Karpas-422 (cell line): Measurements from ENCODE around the gene ADGRE3. TPM values are rescaled to one million over a fixed set of nuclear protein-coding genes. Genes with fewer than 3 reads are reported as not detected.

Source experiments
- DNase-seq: peaks from one replicate; pipeline ENCODE4 v3.0.0-alpha.2; 2015
- H2AFZ ChIP-seq: fragments of 200-600 bp; sonication (generic); 2 replicates; pipeline ENCODE4 v1.6.1; 2014; ENCODE audit warnings: antibody characterized with exemption, low read length, mixed read lengths
- H3K27ac ChIP-seq: fragments of 200-600 bp; sonication (generic); 2 replicates; pipeline ENCODE4 v1.5.1; 2014; ENCODE audit warnings: mild to moderate bottlenecking, low read length, moderate library complexity
- H3K27me3 ChIP-seq: fragments of 200-600 bp; sonication (generic); 2 replicates; pipeline ENCODE4 v1.6.1; 2014; ENCODE audit warnings: low read length, mixed read lengths
- H3K36me3 ChIP-seq: fragments of 200-600 bp; sonication (generic); 2 replicates; pipeline ENCODE4 v1.6.1; 2014; ENCODE audit warnings: low read length, mixed read lengths; ENCODE audit not compliant: insufficient read depth
- H3K4me1 ChIP-seq: fragments of 200-600 bp; sonication (generic); 2 replicates; pipeline ENCODE4 v1.6.1; 2014; ENCODE audit warnings: mild to moderate bottlenecking, low read length, mixed read lengths
- H3K4me2 ChIP-seq: fragments of 200-600 bp; sonication (generic); 2 replicates; pipeline ENCODE4 v1.6.1; 2014; ENCODE audit warnings: low read length, low read depth, mild to moderate bottlenecking; ENCODE audit not compliant: poor library complexity, severe bottlenecking
- H3K4me3 ChIP-seq: fragments of 200-600 bp; sonication (generic); 2 replicates; pipeline ENCODE4 v1.5.1; 2014; ENCODE audit warnings: mild to moderate bottlenecking, antibody characterized with exemption, low read length, mixed read lengths
- H3K79me2 ChIP-seq: fragments of 200-600 bp; sonication (generic); 2 replicates; pipeline ENCODE4 v1.6.1; 2014; ENCODE audit warnings: mild to moderate bottlenecking, low read length, mixed read lengths
- H3K9ac ChIP-seq: fragments of 200-600 bp; sonication (generic); 2 replicates; pipeline ENCODE4 v1.6.0; 2014; ENCODE audit warnings: low read length
- H3K9me2 ChIP-seq: fragments of 200-600 bp; sonication (generic), shearing (Covaris generic); replicated peaks from 2 replicates; pipeline ENCODE4 v1.6.0; 2014; ENCODE audit warnings: mild to moderate bottlenecking, low read length, moderate library complexity; ENCODE audit not compliant: insufficient read depth
- H3K9me3 ChIP-seq: fragments of 300-700, 200-600 bp; sonication (generic); 2 replicates; pipeline ENCODE4 v1.6.1; 2014; ENCODE audit warnings: low read length, mixed read lengths
- H4K20me1 ChIP-seq: fragments of 200-600 bp; sonication (generic); 2 replicates; pipeline ENCODE4 v1.6.1; 2014; ENCODE audit warnings: mild to moderate bottlenecking, antibody characterized with exemption, low read length, low read depth; ENCODE audit not compliant: insufficient read depth
- total RNA-seq: library from RNA; depleted of rRNA; stranded (reverse); fragments of >200 nt; shearing (Covaris generic); gene quantifications from 2 replicates; pipeline ENCODE4 v1.2.3, GENCODE V29; 2014; ENCODE audit warnings: low replicate concordance; rRNA removed

The ADGRE3 gene, protein sequence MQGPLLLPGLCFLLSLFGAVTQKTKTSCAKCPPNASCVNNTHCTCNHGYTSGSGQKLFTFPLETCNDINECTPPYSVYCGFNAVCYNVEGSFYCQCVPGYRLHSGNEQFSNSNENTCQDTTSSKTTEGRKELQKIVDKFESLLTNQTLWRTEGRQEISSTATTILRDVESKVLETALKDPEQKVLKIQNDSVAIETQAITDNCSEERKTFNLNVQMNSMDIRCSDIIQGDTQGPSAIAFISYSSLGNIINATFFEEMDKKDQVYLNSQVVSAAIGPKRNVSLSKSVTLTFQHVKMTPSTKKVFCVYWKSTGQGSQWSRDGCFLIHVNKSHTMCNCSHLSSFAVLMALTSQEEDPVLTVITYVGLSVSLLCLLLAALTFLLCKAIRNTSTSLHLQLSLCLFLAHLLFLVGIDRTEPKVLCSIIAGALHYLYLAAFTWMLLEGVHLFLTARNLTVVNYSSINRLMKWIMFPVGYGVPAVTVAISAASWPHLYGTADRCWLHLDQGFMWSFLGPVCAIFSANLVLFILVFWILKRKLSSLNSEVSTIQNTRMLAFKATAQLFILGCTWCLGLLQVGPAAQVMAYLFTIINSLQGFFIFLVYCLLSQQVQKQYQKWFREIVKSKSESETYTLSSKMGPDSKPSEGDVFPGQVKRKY
- total RNA-seq = 0.30 TPM in 1 of 2 replicates, not detected in the other

DNA sequence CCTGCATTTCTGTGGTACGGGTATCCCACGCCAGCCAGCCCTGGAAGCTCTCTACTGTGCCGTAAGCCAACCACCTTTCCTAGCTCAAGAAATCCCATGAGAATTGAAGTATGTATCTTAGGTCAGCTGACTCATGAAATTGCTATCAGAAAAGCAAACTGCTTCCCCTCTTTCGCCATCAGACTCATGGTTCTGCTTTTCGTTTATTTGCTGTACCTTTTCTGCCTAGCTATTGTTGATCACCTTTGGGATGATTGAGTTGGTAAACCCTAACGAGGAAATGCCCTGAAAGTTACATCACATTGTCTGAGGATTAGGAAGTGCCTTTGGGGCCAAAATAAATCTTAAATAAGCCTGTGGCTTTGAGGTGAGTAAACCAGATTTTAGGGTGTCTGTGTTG is at the start of gene ADGRE3:
Gene ADGRE3, minus strand, starts transcription at position 81 of the 400 bp plus-strand sequence. Its CDS starts 74 bp downstream, at position 7.
- H2AFZ ChIP-seq = no peak within 1 kb of the TSS
- no peaks in the 10 kb centered on the region for H4K20me1 ChIP-seq
- peak; percentile 46 for DNase-seq
- no peaks in the 10 kb centered on the region; the same call in 1 of the 2 replicates for H3K27me3 ChIP-seq
- H3K9me3 ChIP-seq = peaks cover 5% of the 10 kb centered on the region; the same call in 1 of the 2 replicates
- H3K4me1 ChIP-seq = no peaks in the 10 kb centered on the region
- no peak within 1 kb of the TSS for H3K9ac ChIP-seq
- no peaks in the 10 kb centered on the region for H3K79me2 ChIP-seq
- no peak within 1 kb of the TSS for H3K4me3 ChIP-seq
- H3K36me3 ChIP-seq = no peaks in the 10 kb centered on the region
- no peaks in the 10 kb centered on the region for H3K9me2 ChIP-seq
- no peak within 1 kb of the TSS for H3K27ac ChIP-seq
- no peak within 1 kb of the TSS for H3K4me2 ChIP-seq

GRCh38 chr19:14722127-14722526 is 47.5 kb upstream of the ADGRE3 start:
- H3K27me3 ChIP-seq = no peaks in the 10 kb centered on the region
- H3K4me3 ChIP-seq = no peak overlapping the region
- H2AFZ ChIP-seq = no peak overlapping the region
- H3K27ac ChIP-seq = no peak overlapping the region
- H3K4me1 ChIP-seq = no peaks in the 10 kb centered on the region
- no peak for DNase-seq
- no peaks in the 10 kb centered on the region for H3K9me2 ChIP-seq
- no peaks in the 10 kb centered on the region for H4K20me1 ChIP-seq
- H3K36me3 ChIP-seq = peaks cover 28% of the 10 kb centered on the region
- H3K9me3 ChIP-seq = peaks cover 37% of the 10 kb centered on the region
- H3K4me2 ChIP-seq = no peak overlapping the region
- no peaks in the 10 kb centered on the region for H3K79me2 ChIP-seq
- no peak overlapping the region for H3K9ac ChIP-seq

GRCh38 chr19:14719162-14719561 is 44.5 kb upstream of the ADGRE3 start:
- Histone ChIP-seq H3K27ac (no peak overlapping the region), H3K4me1 (no peaks in the 10 kb centered on the region), H4K20me1 (no peaks in the 10 kb centered on the region), H3K9me2 (no peaks in the 10 kb centered on the region), H3K79me2 (no peaks in the 10 kb centered on the region), H3K27me3 (no peaks in the 10 kb centered on the region), H3K4me3 (no peak overlapping the region), H2AFZ (no peak overlapping the region), H3K36me3 (peaks cover 51% of the 10 kb centered on the region), H3K9me3 (peaks cover 42% of the 10 kb centered on the region), H3K9ac (no peak overlapping the region), H3K4me2 (no peak overlapping the region)
- no peak for DNase-seq

GRCh38 chr19:14718522-14719116 is 44.0 kb upstream of the ADGRE3 start:
- Histone ChIP-seq H3K79me2 (no peaks in the 10 kb centered on the region), H2AFZ (no peak overlapping the region), H3K4me3 (no peak overlapping the region), H3K9me2 (no peaks in the 10 kb centered on the region), H3K9me3 (peaks cover 42% of the 10 kb centered on the region), H3K36me3 (peaks cover 51% of the 10 kb centered on the region), H4K20me1 (no peaks in the 10 kb centered on the region), H3K27ac (no peak overlapping the region), H3K9ac (no peak overlapping the region), H3K4me1 (no peaks in the 10 kb centered on the region), H3K4me2 (no peak overlapping the region), H3K27me3 (no peaks in the 10 kb centered on the region)
- no peak for DNase-seq

GRCh38 chr19:14715841-14716240 is 41.2 kb upstream of the ADGRE3 start:
- Histone ChIP-seq H4K20me1 (no peaks in the 10 kb centered on the region), H3K4me3 (no peak overlapping the region), H3K79me2 (no peaks in the 10 kb centered on the region), H3K9me3 (peaks cover 33% of the 10 kb centered on the region), H3K4me2 (no peak overlapping the region), H3K27ac (no peak overlapping the region), H3K27me3 (no peaks in the 10 kb centered on the region), H3K9me2 (no peaks in the 10 kb centered on the region), H2AFZ (no peak overlapping the region), H3K36me3 (peaks cover 51% of the 10 kb centered on the region), H3K4me1 (no peaks in the 10 kb centered on the region), H3K9ac (no peak overlapping the region)
- DNase-seq = no peak

DNA sequence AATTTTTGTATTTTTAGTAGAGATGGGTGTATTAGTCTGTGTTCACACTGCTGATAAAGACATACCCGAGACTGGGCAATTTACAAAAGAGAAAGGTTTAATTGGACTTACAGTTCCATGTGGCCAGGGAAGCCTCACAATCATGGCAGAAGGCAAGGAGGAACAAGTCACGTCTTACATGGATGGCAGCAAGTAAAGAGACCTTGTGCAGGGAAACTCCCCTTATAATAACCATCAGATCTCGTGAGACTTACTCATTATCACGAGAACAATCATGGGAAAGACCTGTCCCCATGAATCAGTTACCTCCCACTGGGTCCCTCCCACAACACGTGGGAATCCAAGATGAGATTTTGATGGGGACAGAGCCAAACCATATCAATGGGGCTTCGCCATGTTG is 29.8 kb upstream of the ADGRE3 start:
- no peak overlapping the region for H2AFZ ChIP-seq
- H3K9me2 ChIP-seq = no peaks in the 10 kb centered on the region
- no peaks in the 10 kb centered on the region for H3K79me2 ChIP-seq
- H3K4me1 ChIP-seq = no peaks in the 10 kb centered on the region
- no peak overlapping the region for H3K27ac ChIP-seq
- no peaks in the 10 kb centered on the region for H3K9me3 ChIP-seq
- peaks cover 44% of the 10 kb centered on the region for H3K36me3 ChIP-seq
- H4K20me1 ChIP-seq = no peaks in the 10 kb centered on the region
- H3K4me3 ChIP-seq = no peak overlapping the region
- no peak for DNase-seq
- no peaks in the 10 kb centered on the region for H3K27me3 ChIP-seq
- H3K4me2 ChIP-seq = no peak overlapping the region
- H3K9ac ChIP-seq = no peak overlapping the region

DNA sequence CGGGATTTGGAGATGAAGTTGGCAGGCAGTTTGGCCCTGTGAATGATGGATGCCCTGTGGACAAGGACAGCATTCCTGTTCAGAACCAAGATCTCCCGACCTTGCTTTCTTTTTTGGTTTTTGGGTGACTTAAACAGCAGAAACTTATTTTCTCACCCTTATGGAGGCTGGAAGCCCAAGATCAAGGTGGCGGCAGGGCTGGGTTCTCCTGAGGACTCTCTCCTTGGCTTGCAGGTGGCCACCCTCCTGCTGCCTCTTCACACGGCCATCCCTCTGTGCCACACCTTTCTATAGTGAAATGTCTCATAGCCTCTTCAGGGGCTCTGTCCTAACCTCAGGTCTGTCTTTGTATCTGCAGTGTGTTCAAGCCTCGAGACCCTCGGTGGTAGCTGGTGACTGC is 29.2 kb upstream of the ADGRE3 start:
- DNase-seq = no peak
- Histone ChIP-seq H3K27me3 (no peaks in the 10 kb centered on the region), H3K9ac (no peak overlapping the region), H3K4me2 (no peak overlapping the region), H3K4me3 (no peak overlapping the region), H2AFZ (no peak overlapping the region), H4K20me1 (no peaks in the 10 kb centered on the region), H3K4me1 (no peaks in the 10 kb centered on the region), H3K9me3 (no peaks in the 10 kb centered on the region), H3K79me2 (no peaks in the 10 kb centered on the region), H3K9me2 (no peaks in the 10 kb centered on the region), H3K36me3 (peaks cover 38% of the 10 kb centered on the region), H3K27ac (no peak overlapping the region)

DNA sequence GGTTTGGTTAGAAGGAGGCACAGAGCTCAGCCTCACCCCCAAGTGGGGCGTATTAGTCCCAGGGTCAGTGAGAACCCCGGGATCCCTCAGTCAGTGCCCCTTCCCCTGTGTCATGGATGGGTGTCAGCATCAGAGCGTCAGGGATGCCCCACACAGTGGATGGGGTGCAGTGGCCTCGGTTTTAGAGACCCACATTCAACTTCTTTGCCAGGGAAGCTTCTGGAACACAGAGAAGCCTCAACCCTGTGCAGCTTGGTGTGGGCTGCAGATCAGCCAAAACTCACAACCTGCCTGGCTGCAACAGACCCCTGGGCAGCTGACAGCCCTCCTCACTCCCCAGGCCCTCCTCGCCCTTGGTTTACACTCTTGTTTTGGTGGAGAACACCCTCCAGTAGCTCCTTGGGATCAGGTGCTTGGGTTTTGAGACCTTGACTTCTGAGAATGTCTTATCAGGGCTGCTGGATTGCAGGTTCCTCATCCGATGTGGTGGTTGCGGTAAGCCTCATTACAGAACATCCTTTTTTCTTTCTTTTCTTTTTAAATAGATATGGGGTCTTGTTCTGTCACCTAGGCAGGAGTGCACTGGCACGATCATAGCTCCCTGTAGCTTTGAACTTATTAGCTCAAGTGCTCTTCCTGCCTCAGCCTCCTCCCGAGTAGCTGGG is 26.2 kb upstream of the ADGRE3 start:
- H3K27me3 ChIP-seq = no peaks in the 10 kb centered on the region
- H3K9me3 ChIP-seq = no peaks in the 10 kb centered on the region
- H3K27ac ChIP-seq = no peak overlapping the region
- no peaks in the 10 kb centered on the region for H4K20me1 ChIP-seq
- H3K9me2 ChIP-seq = no peaks in the 10 kb centered on the region
- H3K4me1 ChIP-seq = no peaks in the 10 kb centered on the region
- no peak overlapping the region for H3K4me2 ChIP-seq
- DNase-seq = no peak
- H3K79me2 ChIP-seq = no peaks in the 10 kb centered on the region
- H3K4me3 ChIP-seq = no peak overlapping the region
- H3K36me3 ChIP-seq = peaks cover 29% of the 10 kb centered on the region
- H3K9ac ChIP-seq = no peak overlapping the region
- H2AFZ ChIP-seq = no peak overlapping the region
